OCI-LY7 (cell line): Measurements from ENCODE around the gene HACL1. TPM values are rescaled to one million over a fixed set of nuclear protein-coding genes. Genes with fewer than 3 reads are reported as not detected.

Experiments
- BruUV-seq: library from RNA; stranded (reverse); fragments of 400-500 nt; replicated peaks from 2 replicates; lab custom pipeline; 2021; lab: Mats Ljungman, UMichigan
- CTCF ChIA-PET: fragments of 300-600 bp; sonication (Branson Sonifier 250); formaldehyde crosslinking; loops from one replicate; lab custom pipeline; 2022; ENCODE audit warnings: antibody characterized with exemption; ENCODE audit not compliant: unreplicated experiment; lab: Charles Lee
- POLR2A ChIA-PET: fragments of 300-600 bp; sonication (Branson Sonifier 250); formaldehyde crosslinking; loops from one replicate; lab custom pipeline; 2022; ENCODE audit warnings: antibody characterized with exemption; lab: Charles Lee
- DNase-seq: peaks from one replicate; pipeline ENCODE4 v3.0.0-alpha.2; 2015; ENCODE audit warnings: low spot score
- H2AFZ ChIP-seq: fragments of 200-600 bp; sonication (generic), shearing (Covaris generic); 2 replicates; pipeline ENCODE4 v1.6.1; 2014; ENCODE audit warnings: mild to moderate bottlenecking, antibody characterized with exemption, low read length, moderate library complexity
- H3K27ac ChIP-seq: fragments of 200-600 bp; sonication (generic); 2 replicates; pipeline ENCODE4 v1.5.1; 2014; ENCODE audit warnings: mixed run types, low read depth, mild to moderate bottlenecking, moderate library complexity, low read length, inconsistent platforms; ENCODE audit not compliant: poor library complexity, severe bottlenecking
- H3K36me3 ChIP-seq: fragments of 200-600 bp; sonication (generic); 2 replicates; pipeline ENCODE4 v1.6.1; 2014; ENCODE audit warnings: mild to moderate bottlenecking, antibody characterized with exemption, low read length, moderate library complexity, mixed read lengths; ENCODE audit not compliant: insufficient read depth
- H3K4me1 ChIP-seq: fragments of 200-600 bp; sonication (generic); 2 replicates; pipeline ENCODE4 v1.5.1; 2014; ENCODE audit warnings: mild to moderate bottlenecking, low read length; ENCODE audit not compliant: insufficient read depth, poor library complexity, severe bottlenecking
- H3K4me2 ChIP-seq: fragments of 200-600 bp; sonication (generic); 2 replicates; pipeline ENCODE4 v1.6.1; 2014; ENCODE audit warnings: mild to moderate bottlenecking, low read length
- H3K4me3 ChIP-seq: fragments of 200-600 bp; sonication (generic); 2 replicates; pipeline ENCODE4 v1.5.1; 2014; ENCODE audit warnings: mild to moderate bottlenecking, low read depth, low read length; ENCODE audit not compliant: poor library complexity, severe bottlenecking
- H3K79me2 ChIP-seq: fragments of 200-600 bp; sonication (generic); 2 replicates; pipeline ENCODE4 v1.6.1; 2016; ENCODE audit warnings: low read depth, mild to moderate bottlenecking, low read length, moderate library complexity, mixed read lengths; ENCODE audit not compliant: insufficient read depth
- H3K9me2 ChIP-seq: fragments of 200-600 bp; sonication (generic); 2 replicates; pipeline ENCODE4 v1.6.1; 2016; ENCODE audit warnings: mild to moderate bottlenecking, low read length, mixed read lengths; ENCODE audit not compliant: insufficient read depth
- H3K9me3 ChIP-seq: fragments of 200-600 bp; sonication (generic); 2 replicates; pipeline ENCODE4 v1.6.1; 2014; ENCODE audit warnings: mild to moderate bottlenecking, mixed run types, low read length, mixed read lengths
- H4K20me1 ChIP-seq: fragments of 200-600 bp; sonication (generic); 2 replicates; pipeline ENCODE4 v1.6.1; 2014; ENCODE audit warnings: mild to moderate bottlenecking, antibody characterized with exemption, low read length, moderate library complexity, mixed read lengths; ENCODE audit not compliant: insufficient read depth
- CTCF ChIP-seq: fragments of 200-600 bp; sonication (generic); conservative IDR thresholded peaks from 2 replicates; pipeline ENCODE4 v1.5.1; 2014; ENCODE audit warnings: mild to moderate bottlenecking, antibody characterized with exemption, low read length, moderate library complexity, mixed read lengths
- EZH2phosphoT487 ChIP-seq: fragments of 200-600 bp; sonication (generic); IDR thresholded peaks from 2 replicates; pipeline ENCODE4 v1.6.1; 2018; ENCODE audit warnings: low read depth, borderline replicate concordance, mild to moderate bottlenecking, mixed run types, antibody characterized with exemption, low read length, moderate library complexity, mixed read lengths
- intact Hi-C: fragments of 100-400 bp; cut with micrococcal nuclease; formaldehyde crosslinking; loops from one replicate; pipeline ENCODE4 v1.10.0; 2022; ENCODE audit not compliant: unreplicated experiment
- total RNA-seq, 2 experiments: library from RNA; depleted of rRNA in 1 of 2; stranded (reverse); fragments of >200 nt in 1 of 2; shearing (Covaris generic) in 1 of 2; gene quantifications; 2 replicates each; pipeline ENCODE4 v1.2.3, GENCODE V29; 2014 to 2022

The HACL1 gene
- total RNA-seq, 2 experiments from 2014 or later: 22.0 to 25.5 TPM

- H3K4me2 ChIP-seq: no peak overlapping the region
- peaks cover 38% of the 10 kb centered on the region for H3K36me3 ChIP-seq
- H4K20me1 ChIP-seq: no peaks in the 10 kb centered on the region
- TF ChIP-seq CTCF (no peak), EZH2phosphoT487 (no peak)
- no peaks in the 10 kb centered on the region for H3K9me3 ChIP-seq
- no TSS peak for BruUV-seq
- intact Hi-C loops: no loop called here
- ChIA-PET CTCF (no interaction called here), POLR2A (interaction anchor here (0.8 to 1.7 kb wide), 3 partner anchors 13 to 56 kb away, joined by 4 to 9 read pairs (median 4); no protein-coding TSS in a partner anchor)
- no peak overlapping the region for H2AFZ ChIP-seq
- H3K27ac ChIP-seq: no peak overlapping the region
- H3K4me1 ChIP-seq: peaks cover 9% of the 10 kb centered on the region
- DNase-seq: no peak
- no peak overlapping the region for H3K4me3 ChIP-seq
- H3K79me2 ChIP-seq: no peaks in the 10 kb centered on the region
- no peaks in the 10 kb centered on the region for H3K9me2 ChIP-seq
Observed at GRCh38 chr3:15575446-15575845, 25.9 kb downstream of the HACL1 start.

DNA sequence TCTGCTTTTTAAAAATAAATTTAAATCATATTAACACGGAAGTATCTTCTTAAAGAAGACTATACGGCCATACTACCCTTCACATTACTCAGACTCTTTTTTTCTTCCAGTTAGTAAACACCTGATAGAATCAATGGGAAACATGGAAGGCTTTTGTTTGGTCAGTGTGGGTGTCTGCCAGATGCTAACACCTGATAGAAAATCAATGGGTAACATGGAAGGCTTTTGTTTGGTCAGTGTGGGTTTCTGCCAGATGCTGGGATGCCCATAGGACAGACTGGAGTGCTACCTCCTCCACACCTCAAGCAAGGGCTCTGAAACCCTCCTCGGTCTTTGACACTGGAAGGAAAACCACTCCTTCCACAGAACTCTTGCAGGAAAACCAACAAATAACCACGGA lies 29.2 kb downstream of the HACL1 start:
- H3K79me2 ChIP-seq: no peaks in the 10 kb centered on the region
- H3K9me2 ChIP-seq: no peaks in the 10 kb centered on the region
- no peaks in the 10 kb centered on the region for H4K20me1 ChIP-seq
- no peak for DNase-seq
- H3K36me3 ChIP-seq: peaks cover 42% of the 10 kb centered on the region
- no TSS peak for BruUV-seq
- intact Hi-C loops: no loop called here
- no peaks in the 10 kb centered on the region for H3K9me3 ChIP-seq
- CTCF ChIA-PET: no interaction called here
- peaks cover 9% of the 10 kb centered on the region for H3K4me1 ChIP-seq
- H2AFZ ChIP-seq: no peak overlapping the region
- TF ChIP-seq CTCF (no peak), EZH2phosphoT487 (no peak)
- no peak overlapping the region for H3K4me2 ChIP-seq
- POLR2A ChIA-PET: interaction anchor here (0.6 to 1.1 kb wide), 3 partner anchors 28 to 500 kb away, joined by 3 read pairs; no protein-coding TSS in a partner anchor
- H3K27ac ChIP-seq: no peak overlapping the region
- H3K4me3 ChIP-seq: no peak overlapping the region

DNA sequence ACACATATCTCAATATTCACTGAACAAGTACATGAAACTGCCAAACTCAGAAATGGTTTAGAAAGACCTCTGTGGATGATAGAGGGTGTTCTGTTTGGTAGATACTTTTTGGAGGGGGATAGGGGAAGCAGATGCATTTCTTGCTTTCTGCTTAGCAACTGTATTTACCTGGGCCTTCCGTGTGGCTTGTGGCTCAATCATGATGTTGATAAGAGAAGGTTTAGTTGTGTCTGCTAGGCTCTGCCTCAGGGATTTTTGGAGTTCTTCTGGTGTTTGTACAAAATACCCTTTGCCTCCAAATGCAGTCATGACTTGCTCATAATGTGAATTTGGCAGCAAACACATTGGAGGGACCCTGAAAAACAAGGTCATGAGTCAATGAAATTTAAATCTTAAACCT lies 38.2 kb downstream of the HACL1 start:
- H2AFZ ChIP-seq: no peak overlapping the region
- CTCF ChIA-PET: interaction anchor here (0.9 kb wide), 1 partner anchor 11 kb away, joined by 3 read pairs; no protein-coding TSS in a partner anchor
- H3K9me3 ChIP-seq: no peaks in the 10 kb centered on the region
- no peak for TF ChIP-seq CTCF
- TF ChIP-seq EZH2phosphoT487: no peak
- no peaks in the 10 kb centered on the region for H3K9me2 ChIP-seq
- no peaks in the 10 kb centered on the region for H3K79me2 ChIP-seq
- no peaks in the 10 kb centered on the region for H3K4me1 ChIP-seq
- H3K27ac ChIP-seq: no peak overlapping the region
- peaks cover 76% of the 10 kb centered on the region for H3K36me3 ChIP-seq
- intact Hi-C loops: no loop called here
- no TSS peak for BruUV-seq
- H3K4me2 ChIP-seq: no peak overlapping the region
- no peak overlapping the region for H3K4me3 ChIP-seq
- POLR2A ChIA-PET: no interaction called here
- no peaks in the 10 kb centered on the region for H4K20me1 ChIP-seq
- no peak for DNase-seq
